Activated CD8-positive, alpha-beta T cell treated with anti-CD3 and anti-CD28 coated beads, Interleukin-2, amount 10 ng/mL, durations not matched to agents 7 days and 5 days (primary cell): ENCODE results near the gene NTN5. TPM values are rescaled to one million over a fixed set of nuclear protein-coding genes. Genes with fewer than 3 reads are reported as not detected.

Experiments used
- ATAC-seq: fragments of 150-1000 bp; cut with Tn5 transposase; one replicate; pipeline ENCODE4 v1.10.0; 2021; ENCODE audit warnings: moderate library complexity
- CTCF ChIA-PET: fragments of 350-600 bp; sonication (Branson Sonifier 250); formaldehyde crosslinking; loops from one replicate; lab custom pipeline; 2021; ENCODE audit warnings: antibody characterized with exemption; lab: Charles Lee
- POLR2A ChIA-PET: fragments of 350-600 bp; sonication (Branson Sonifier 250); formaldehyde crosslinking; loops from one replicate; lab custom pipeline; 2021; ENCODE audit warnings: antibody characterized with exemption; lab: Charles Lee
- DNase-seq: peaks from one replicate; pipeline ENCODE4 v3.0.0-alpha.2; 2020
- H3K27ac Mint-ChIP-seq: one replicate; pipeline ENCODE4 v1.8.0; 2021; ENCODE audit warnings: mild to moderate bottlenecking, mixed read lengths
- H3K27me3 Mint-ChIP-seq: one replicate; pipeline ENCODE4 v1.8.0; 2021; ENCODE audit warnings: low read depth, mixed read lengths
- H3K36me3 Mint-ChIP-seq: one replicate; pipeline ENCODE4 v1.8.0; 2021; ENCODE audit warnings: low read depth, mixed read lengths
- H3K4me1 Mint-ChIP-seq: one replicate; pipeline ENCODE4 v1.8.0; 2021; ENCODE audit warnings: low read depth, mixed read lengths
- H3K4me3 Mint-ChIP-seq: one replicate; pipeline ENCODE4 v1.8.0; 2021; ENCODE audit warnings: mild to moderate bottlenecking, mixed read lengths
- H3K9me3 Mint-ChIP-seq: one replicate; pipeline ENCODE4 v1.8.0; 2022; ENCODE audit warnings: mixed read lengths; ENCODE audit not compliant: insufficient read depth
- total RNA-seq, 2 experiments: library from RNA; stranded (reverse); gene quantifications; one replicate each; pipeline ENCODE4 v1.2.3, GENCODE V29; 2021

The NTN5 gene
- total RNA-seq, 2 experiments from 2014 or later: 0.55 to 0.78 TPM

DNA sequence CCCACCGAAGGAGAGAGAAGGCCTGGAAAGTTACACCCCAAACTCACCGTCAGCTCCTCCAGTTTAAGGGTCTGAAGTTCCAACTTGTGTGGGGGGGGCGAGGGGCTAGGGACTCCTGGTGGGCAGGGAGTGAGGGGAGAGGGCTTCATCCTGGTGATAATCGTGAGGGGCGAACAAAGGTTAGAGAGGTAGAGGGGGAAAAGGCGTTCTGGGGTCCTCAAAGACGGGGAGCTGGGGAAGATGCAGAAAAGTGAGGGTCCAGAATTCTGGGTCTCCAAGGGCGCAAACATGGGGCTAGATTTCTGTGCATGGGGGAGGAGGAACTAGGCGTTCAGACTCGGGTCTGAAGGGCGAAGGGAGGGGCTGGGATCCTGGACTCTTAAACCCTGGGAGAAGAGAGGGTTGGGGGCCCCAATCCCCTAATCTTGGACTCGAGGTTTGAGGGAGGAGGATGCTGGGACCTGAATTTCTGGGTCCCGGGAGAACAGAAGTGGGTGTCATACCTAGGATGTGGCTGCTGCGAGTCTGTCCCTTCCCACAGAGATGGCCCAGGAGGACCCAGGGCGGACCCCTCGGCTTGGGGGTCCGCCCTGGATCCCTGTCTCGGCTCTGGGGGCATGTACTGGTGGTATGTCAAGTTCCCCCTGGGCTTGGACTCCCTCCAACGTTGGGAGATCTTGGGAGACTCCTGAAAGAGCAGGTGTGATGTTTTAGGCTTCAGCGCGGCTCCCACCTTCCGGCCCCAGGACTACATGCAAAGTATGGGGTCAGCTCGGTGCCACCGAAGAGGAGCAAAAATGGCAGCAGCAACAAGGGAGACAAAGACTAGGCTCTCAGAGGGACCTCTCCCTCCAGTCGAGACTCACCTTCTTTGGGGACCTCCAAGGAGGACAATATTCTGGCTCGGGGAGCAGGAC lies 42.2 kb upstream of the NTN5 start:
- Mint-ChIP-seq H3K4me3 (peak overlapping the region; percentile 89), H3K9me3 (no peaks in the 10 kb centered on the region), H3K27me3 (peaks cover 2% of the 10 kb centered on the region)

DNA sequence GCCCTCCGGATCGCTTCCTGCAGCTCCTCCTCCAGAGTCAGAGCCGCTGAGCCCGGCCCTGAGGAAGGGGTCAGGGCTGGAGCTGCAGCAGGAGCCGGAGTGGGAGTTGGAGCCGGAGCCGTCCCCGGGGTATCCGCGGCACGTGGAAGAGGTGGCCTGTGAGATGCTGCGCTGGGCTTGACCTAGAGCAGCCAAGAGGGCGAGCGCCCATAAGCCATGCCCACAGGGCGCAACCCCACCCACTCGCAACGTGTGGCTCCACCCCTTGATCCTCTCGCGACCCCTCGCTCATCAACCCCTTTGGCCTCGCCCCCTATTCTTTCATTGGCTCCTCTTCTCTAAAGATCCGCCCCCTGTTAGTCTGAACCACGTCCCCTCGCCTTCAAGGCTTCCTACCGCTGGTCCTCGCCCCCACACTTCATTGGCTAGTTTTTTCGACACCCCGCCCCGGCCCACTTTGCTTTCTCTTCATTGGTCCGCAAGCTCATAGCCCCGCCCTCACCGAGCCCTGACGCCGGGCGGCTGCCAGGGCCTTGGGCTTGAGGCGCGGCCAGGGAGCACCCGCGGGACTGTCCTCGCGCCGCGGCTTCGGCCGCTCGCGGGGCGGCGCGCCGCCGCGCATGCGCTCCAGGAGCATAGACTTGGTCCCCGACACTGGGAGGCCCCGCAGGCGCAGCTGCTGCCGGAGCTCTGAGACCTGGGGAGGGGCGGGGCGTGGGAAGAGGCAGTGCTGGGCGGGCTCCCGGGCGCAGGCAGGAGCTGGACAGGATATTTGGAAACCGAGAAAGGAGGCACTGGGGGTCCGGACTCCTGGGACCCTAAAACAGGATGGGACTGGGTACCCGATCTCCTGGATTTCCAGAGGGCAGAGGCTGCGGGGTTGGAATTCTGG lies 41.3 kb upstream of the NTN5 start:
- DNase-seq: peak; percentile 99
- POLR2A ChIA-PET: interaction anchor here (0.6 to 1.6 kb wide), 5 partner anchors 11 to 158 kb away, joined by 3 to 5 read pairs (median 3); partner anchors contain the start of gene PPP1R15A
- Mint-ChIP-seq H3K4me3 (peak overlapping the region; percentile 89), H3K27ac (peak overlapping the region; percentile 87), H3K27me3 (peaks cover 2% of the 10 kb centered on the region), H3K9me3 (no peaks in the 10 kb centered on the region), H3K36me3 (peaks cover 4% of the 10 kb centered on the region), H3K4me1 (peaks cover 19% of the 10 kb centered on the region)
- peak; percentile 95 for ATAC-seq
- CTCF ChIA-PET: interaction anchor here (1.0 to 2.6 kb wide), 5 partner anchors 10 to 738 kb away, joined by 3 to 13 read pairs (median 4); partner anchors contain the start of genes GYS1, PIH1D1 and RUVBL2

More for the DNA sequence above, 42.2 kb upstream of the NTN5 start:
- Mint-ChIP-seq H3K36me3 (peaks cover 4% of the 10 kb centered on the region), H3K27ac (peak overlapping the region; percentile 87), H3K4me1 (peaks cover 19% of the 10 kb centered on the region)
- DNase-seq (no peak), ATAC-seq (no peak)
- POLR2A ChIA-PET: interaction anchor here (1.0 to 1.1 kb wide), 2 partner anchors 10 to 22 kb away, joined by 3 read pairs; no protein-coding TSS in a partner anchor
- CTCF ChIA-PET: interaction anchor here (1.1 to 1.9 kb wide), 3 partner anchors 9 to 278 kb away, joined by 4 read pairs; partner anchors contain the start of genes GYS1 and RUVBL2

DNA sequence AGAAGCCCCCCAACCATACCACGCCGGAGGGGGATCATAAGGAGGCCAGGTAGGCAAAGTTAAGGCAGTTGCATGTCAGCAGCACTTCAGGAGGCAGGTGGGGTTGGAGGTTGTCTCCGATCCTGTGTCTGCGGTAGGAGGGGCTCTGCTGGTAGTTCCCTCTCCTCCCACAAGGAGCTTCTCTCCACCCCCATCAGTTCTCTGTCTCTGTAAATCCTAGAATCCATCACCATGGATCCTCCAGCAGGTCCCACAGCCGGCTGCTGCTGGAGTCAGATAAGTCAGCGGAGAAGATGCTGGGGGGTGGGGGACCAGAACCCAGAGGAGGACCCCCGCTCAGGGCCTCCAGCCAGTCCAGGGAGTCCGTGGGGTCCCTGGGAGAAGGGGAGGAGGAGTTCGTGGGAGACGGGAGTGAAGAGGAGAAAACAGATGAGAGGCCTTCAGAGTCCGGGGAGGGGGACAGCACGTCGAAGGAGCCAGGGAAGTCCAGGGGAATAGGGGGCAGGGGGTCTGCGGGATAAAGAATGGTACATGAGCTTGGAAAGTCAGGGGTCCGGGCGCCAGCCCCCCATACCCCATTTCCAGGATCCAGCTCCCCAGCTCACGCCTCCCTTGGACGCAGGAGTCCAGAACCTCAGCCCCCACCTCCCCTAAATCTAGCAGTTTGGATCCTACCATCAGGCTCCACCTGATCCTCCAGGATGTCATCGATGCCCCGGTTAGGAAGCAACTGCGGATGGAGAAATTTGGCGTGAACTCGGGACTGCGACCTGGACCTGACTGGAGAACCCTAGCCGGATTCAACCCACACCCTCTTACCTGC lies 40.4 kb upstream of the NTN5 start:
- Mint-ChIP-seq H3K4me3 (peak overlapping the region; percentile 89), H3K27me3 (no peaks in the 10 kb centered on the region), H3K27ac (peak overlapping the region; percentile 74), H3K36me3 (peaks cover 4% of the 10 kb centered on the region), H3K4me1 (peaks cover 19% of the 10 kb centered on the region), H3K9me3 (no peaks in the 10 kb centered on the region)
- ChIA-PET POLR2A (interaction anchor here (0.6 to 1.6 kb wide), 4 partner anchors 11 to 159 kb away, joined by 3 to 5 read pairs (median 4); partner anchors contain the start of gene PPP1R15A), CTCF (interaction anchor here (0.6 to 2.6 kb wide), 6 partner anchors 15 to 739 kb away, joined by 3 to 13 read pairs (median 4); partner anchors contain the start of genes CA11, GYS1, HSD17B14 and PIH1D1)
- ATAC-seq (no peak), DNase-seq (no peak)

DNA sequence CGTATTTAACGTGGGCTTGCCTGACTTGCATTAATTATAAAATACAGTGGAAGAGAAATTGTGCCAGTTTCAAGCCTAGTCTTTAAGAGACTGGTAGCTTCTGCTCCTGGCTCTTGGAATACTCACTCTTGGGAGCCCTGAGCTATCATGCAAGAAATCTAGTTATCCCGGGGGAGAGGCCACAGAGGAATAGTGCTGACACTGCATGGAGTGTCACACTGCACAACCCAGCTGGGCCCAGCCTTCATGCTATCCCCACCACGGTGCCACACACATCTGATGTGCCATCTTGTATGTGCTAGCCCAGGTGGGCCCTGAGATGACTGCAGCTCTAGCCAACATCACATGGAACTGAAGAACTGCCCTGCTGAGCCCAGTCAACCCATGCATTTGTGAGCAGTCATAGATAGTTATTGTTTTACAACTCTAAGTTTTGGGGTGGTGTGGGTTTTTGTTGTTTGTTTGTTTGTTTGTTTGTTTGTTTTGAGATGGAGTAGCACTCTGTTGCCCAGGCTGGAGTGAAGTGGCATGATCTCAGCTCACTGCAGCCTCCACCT lies 38.4 kb upstream of the NTN5 start:
- Mint-ChIP-seq H3K27me3 (no peaks in the 10 kb centered on the region), H3K4me1 (peaks cover 19% of the 10 kb centered on the region), H3K9me3 (no peaks in the 10 kb centered on the region), H3K36me3 (peaks cover 4% of the 10 kb centered on the region), H3K27ac (no peak overlapping the region), H3K4me3 (no peak overlapping the region)
- ATAC-seq (no peak), DNase-seq (no peak)
- POLR2A ChIA-PET: no interaction called here
- CTCF ChIA-PET: interaction anchor here (1.2 to 1.5 kb wide), 2 partner anchors 14 to 16 kb away, joined by 3 read pairs; no protein-coding TSS in a partner anchor

DNA sequence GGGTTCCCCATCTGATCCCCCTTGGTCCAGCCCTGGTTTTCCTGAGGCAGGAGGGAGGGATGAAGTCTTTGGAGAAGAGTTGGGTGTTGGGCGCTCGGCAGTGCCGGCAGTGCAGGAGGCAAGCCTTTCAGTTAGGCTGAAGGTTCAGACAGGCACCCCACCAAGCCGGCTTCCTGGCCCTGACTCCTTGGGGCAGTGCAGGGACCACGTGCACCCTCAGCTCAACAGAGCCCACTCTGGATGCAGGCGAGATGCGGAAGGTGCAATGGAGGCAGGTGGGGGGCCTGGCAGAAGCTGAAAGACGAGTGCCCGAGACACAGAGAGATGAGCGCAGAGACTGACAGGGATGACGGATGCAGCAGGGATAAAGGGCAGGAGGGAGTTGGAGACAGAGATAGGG lies 35.7 kb upstream of the NTN5 start:
- no peaks in the 10 kb centered on the region for H3K9me3 Mint-ChIP-seq
- H3K27me3 Mint-ChIP-seq: no peaks in the 10 kb centered on the region
- no peak overlapping the region for H3K27ac Mint-ChIP-seq
- peaks cover 7% of the 10 kb centered on the region for H3K36me3 Mint-ChIP-seq
- ATAC-seq (no peak), DNase-seq (no peak)
- ChIA-PET CTCF (no interaction called here), POLR2A (no interaction called here)
- no peak overlapping the region for H3K4me3 Mint-ChIP-seq
- peaks cover 6% of the 10 kb centered on the region for H3K4me1 Mint-ChIP-seq

DNA sequence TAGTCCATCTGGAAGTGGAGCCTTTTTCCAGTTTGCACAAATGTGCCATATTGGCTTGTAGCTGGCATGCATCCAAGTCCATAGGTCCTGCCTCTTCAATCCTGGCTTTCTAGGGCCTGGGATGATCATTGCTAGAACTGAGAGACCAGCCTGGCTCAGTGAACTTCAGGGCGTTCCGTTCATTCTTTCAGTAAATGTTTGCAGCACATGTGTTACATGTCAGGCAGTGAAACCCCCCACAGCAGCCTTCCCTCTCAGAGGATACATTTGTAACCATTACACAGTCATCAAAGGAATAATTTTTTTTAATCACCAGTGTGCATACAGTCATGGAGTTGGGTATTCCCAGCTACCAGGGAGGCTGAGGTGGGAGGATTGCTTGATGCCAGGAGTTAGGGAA lies 32.6 kb upstream of the NTN5 start:
- H3K27ac Mint-ChIP-seq: no peak overlapping the region
- ATAC-seq (no peak), DNase-seq (no peak)
- H3K9me3 Mint-ChIP-seq: no peaks in the 10 kb centered on the region
- H3K36me3 Mint-ChIP-seq: peaks cover 4% of the 10 kb centered on the region
- ChIA-PET POLR2A (no interaction called here), CTCF (no interaction called here)
- H3K4me1 Mint-ChIP-seq: no peaks in the 10 kb centered on the region
- H3K4me3 Mint-ChIP-seq: no peak overlapping the region
- H3K27me3 Mint-ChIP-seq: no peaks in the 10 kb centered on the region

DNA sequence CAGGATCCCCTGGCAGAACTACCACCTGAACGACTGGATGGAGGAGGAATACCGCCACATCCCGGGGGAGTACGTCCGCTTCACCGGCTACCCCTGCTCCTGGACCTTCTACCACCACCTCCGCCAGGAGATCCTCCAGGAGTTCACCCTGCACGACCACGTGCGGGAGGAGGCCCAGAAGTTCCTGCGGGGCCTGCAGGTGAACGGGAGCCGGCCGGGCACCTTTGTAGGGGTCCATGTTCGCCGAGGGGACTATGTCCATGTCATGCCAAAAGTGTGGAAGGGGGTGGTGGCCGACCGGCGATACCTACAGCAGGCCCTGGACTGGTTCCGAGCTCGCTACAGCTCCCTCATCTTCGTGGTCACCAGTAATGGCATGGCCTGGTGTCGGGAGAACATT lies 30.5 kb upstream of the NTN5 start:
- ATAC-seq (no peak), DNase-seq (no peak)
- Mint-ChIP-seq H3K4me1 (no peaks in the 10 kb centered on the region), H3K36me3 (peaks cover 4% of the 10 kb centered on the region), H3K9me3 (no peaks in the 10 kb centered on the region), H3K4me3 (no peak overlapping the region), H3K27ac (no peak overlapping the region), H3K27me3 (no peaks in the 10 kb centered on the region)
- ChIA-PET CTCF (no interaction called here), POLR2A (no interaction called here)

DNA sequence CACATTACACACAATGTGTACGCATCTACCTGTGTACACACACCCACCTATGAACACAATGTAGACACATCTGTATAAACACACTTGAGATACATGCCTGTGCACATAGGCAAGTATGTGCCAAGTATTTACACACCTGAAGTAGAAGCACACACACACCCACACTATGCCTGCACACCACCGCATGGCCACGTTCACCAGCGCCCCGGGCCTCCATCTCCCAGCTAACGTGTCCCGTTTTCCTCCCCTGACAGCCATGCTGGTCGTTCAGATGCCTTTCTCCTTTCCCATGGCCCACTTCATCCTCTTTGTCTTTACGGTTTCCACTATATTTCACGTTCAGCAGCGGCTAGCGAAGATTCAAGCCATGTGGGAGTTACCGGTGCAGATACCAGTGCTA lies 29.9 kb upstream of the NTN5 start:
- ChIA-PET POLR2A (no interaction called here), CTCF (no interaction called here)
- ATAC-seq (no peak), DNase-seq (no peak)
- Mint-ChIP-seq H3K4me3 (no peak overlapping the region), H3K27ac (no peak overlapping the region), H3K36me3 (peaks cover 4% of the 10 kb centered on the region), H3K27me3 (no peaks in the 10 kb centered on the region), H3K9me3 (no peaks in the 10 kb centered on the region), H3K4me1 (no peaks in the 10 kb centered on the region)

DNA sequence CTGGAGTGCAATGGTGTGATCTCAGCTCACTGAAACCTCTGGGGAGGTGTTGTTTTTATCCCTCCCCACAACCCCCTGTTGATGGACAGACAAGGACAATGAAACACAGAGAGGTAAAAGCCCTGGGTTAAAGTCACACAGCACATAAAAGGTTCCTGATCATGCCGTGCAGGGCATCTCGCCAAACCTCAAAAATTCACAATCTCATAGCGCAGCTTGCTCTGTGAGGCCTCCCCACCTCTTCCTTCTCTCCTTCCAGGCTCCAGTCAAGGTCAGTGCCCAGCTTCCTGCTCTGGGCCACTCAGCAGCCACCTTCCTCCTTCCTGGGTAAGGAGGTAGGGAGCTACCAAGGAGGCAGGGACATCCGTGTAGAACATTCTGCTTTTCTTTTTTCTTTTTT lies 25.2 kb upstream of the NTN5 start:
- POLR2A ChIA-PET: no interaction called here
- DNase-seq (no peak), ATAC-seq (no peak)
- Mint-ChIP-seq H3K27me3 (peaks cover 14% of the 10 kb centered on the region), H3K4me1 (peaks cover 5% of the 10 kb centered on the region), H3K27ac (no peak overlapping the region), H3K36me3 (no peaks in the 10 kb centered on the region), H3K9me3 (no peaks in the 10 kb centered on the region), H3K4me3 (no peak overlapping the region)
- CTCF ChIA-PET: interaction anchor here (1.0 to 1.1 kb wide), 2 partner anchors 15 to 23 kb away, joined by 3 read pairs; no protein-coding TSS in a partner anchor

DNA sequence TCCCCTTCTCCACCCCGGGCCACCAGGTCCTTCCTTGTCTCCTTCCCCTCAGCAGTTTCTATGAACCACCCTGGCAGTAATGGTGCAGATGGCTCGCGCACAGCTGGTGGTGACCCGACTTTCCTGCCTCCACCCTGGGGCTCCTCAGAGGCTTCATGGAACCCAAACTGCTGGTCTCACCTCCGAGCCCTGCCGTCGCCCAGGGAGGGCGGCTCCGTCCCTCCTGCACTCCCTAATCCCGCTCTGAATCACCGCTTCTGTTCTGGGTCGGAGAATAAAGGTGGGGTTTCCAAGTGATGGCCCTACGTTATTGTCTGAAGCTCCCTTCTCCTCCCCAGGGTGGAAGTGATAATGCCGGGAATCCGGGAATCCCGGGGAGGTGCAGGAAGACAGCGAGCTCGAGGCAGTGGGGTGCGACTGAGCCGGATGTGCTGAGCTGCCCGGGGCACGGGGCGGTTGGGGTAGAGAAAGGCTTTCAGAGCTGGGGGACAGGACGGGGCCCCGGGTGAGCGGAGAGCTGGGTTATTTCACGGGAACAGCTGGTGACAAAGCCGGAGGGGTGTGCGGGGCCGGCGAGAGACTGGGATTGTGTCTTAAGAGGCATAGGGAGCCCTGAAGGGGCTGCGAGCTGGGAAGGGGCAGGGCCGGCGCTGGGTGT lies 23.7 kb upstream of the NTN5 start:
- Mint-ChIP-seq H3K4me1 (peaks cover 5% of the 10 kb centered on the region), H3K27ac (no peak overlapping the region), H3K36me3 (no peaks in the 10 kb centered on the region), H3K4me3 (no peak overlapping the region), H3K9me3 (no peaks in the 10 kb centered on the region), H3K27me3 (peaks cover 14% of the 10 kb centered on the region)
- peak; percentile 49 for ATAC-seq
- ChIA-PET POLR2A (no interaction called here), CTCF (interaction anchor here (1.2 kb wide), 1 partner anchor 21 kb away, joined by 5 read pairs; no protein-coding TSS in a partner anchor)
- DNase-seq: no peak
